DND-41 (cell line): Measurements from ENCODE around the gene TMTC1.

Source experiments
- CTCF ChIP-seq: IDR thresholded peaks from 2 replicates; pipeline ENCODE4 v1.5.1; 2012; ENCODE audit warnings: borderline replicate concordance, low read length, moderate library complexity, mild to moderate bottlenecking; ENCODE audit not compliant: poor library complexity, severe bottlenecking; ENCODE audit errors: extremely low read depth
- EZH2 ChIP-seq: IDR thresholded peaks from 3 replicates; pipeline ENCODE4 v1.6.1; 2012; ENCODE audit warnings: borderline replicate concordance, low read depth, mild to moderate bottlenecking, moderate library complexity, low read length, inconsistent platforms; ENCODE audit not compliant: severe bottlenecking

GRCh38 chr12:29782285-29782870 lies 1.4 kb downstream of the TMTC1 start:
- TF ChIP-seq CTCF (no peak), EZH2 (no peak)
